ENCODE results near the gene MATCAP1. TPM values are rescaled to one million over a fixed set of nuclear protein-coding genes. Genes with fewer than 3 reads are reported as not detected.
A peak's percentile ranks its signal among the peaks of the same experiment; 100 is the strongest.

MATCAP1 gene
- total and polyA plus RNA-seq, 12 donors, result 12.6 to 237 (median 49.8) TPM

DNA sequence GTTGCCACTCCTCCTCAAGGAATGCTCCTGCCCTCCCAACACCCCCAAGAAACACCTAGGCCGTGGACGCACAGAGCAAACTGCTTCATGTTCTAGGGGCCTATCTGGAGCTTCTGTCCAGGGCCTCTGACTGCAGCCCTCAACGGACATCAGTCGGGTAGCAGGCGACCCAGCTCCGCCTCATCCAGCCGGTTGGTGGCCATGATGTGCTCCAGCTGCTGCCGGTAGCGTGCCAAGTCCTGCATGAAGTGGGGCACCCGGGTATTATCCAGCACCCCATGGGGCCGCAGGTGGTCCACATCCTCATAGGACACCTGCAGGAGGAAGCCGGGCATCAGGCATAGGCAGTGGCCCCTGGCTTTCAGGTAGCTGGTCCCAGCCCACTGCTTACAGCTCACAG is 7.1 kb downstream of the MATCAP1 start:
- peaks cover 37 to 52% of the 10 kb centered on the region in 2 donors for H3K4me1 ChIP-seq (replicated peaks in 1 of 2)
- TF ChIP-seq POLR2A (IDR thresholded peaks at IDR 0.05), result no peak
- TF ChIP-seq, protein P1, sequence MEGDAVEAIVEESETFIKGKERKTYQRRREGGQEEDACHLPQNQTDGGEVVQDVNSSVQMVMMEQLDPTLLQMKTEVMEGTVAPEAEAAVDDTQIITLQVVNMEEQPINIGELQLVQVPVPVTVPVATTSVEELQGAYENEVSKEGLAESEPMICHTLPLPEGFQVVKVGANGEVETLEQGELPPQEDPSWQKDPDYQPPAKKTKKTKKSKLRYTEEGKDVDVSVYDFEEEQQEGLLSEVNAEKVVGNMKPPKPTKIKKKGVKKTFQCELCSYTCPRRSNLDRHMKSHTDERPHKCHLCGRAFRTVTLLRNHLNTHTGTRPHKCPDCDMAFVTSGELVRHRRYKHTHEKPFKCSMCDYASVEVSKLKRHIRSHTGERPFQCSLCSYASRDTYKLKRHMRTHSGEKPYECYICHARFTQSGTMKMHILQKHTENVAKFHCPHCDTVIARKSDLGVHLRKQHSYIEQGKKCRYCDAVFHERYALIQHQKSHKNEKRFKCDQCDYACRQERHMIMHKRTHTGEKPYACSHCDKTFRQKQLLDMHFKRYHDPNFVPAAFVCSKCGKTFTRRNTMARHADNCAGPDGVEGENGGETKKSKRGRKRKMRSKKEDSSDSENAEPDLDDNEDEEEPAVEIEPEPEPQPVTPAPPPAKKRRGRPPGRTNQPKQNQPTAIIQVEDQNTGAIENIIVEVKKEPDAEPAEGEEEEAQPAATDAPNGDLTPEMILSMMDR (IDR thresholded peaks at IDR 0.05), result no peak

DNA sequence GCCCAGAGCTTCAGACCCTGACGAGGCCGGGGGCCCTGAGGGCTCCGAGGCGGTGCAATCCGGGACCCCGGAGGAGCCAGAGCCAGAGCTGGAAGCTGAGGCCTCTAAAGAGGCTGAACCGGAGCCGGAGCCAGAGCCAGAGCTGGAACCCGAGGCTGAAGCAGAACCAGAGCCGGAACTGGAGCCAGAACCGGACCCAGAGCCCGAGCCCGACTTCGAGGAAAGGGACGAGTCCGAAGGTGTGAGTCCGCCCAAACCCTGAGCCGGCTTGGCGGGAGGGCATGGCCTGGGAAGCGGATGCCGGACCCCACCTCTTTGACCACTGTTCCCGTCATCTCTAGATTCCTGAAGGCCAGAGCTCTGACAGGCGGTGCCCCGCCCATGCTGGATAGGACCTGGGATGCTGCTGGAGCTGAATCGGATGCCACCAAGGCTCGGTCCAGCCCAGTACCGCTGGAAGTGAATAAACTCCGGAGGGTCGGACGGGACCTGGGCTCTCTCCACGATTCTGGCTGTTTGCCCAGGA is 9.0 kb downstream of the MATCAP1 start:
- Histone ChIP-seq H3K9me3 (replicated peaks in 1 of 3) (no peaks in the 10 kb centered on the region), H3K27me3 (no peaks in the 10 kb centered on the region), H3K27ac (peak overlapping the region; percentile 82 to 98 (median 97)), H3K36me3 (replicated peaks in 1 of 2) (no peaks in the 10 kb centered on the region), H3K4me3 (peak overlapping the region in 2 of 4 donors; percentile 4 to 46), H3K4me1 (replicated peaks in 1 of 2) (peaks cover 43 to 58% of the 10 kb centered on the region in 2 donors)
- WGBS, 4 donors, result 41 to 75% (median 58%) methylated on average over 8 to 31 of the region's 31 CpGs
- TF ChIP-seq, protein P1 (IDR thresholded peaks at IDR 0.05), result no peak
- no peak for TF ChIP-seq POLR2A (IDR thresholded peaks at IDR 0.05)
- intact Hi-C loops (cut with DNase I), result no loop called here
- DNase-seq, result peak in 1 of 7 donors; percentile 53

More for the DNA sequence above, 7.1 kb downstream of the MATCAP1 start:
- Histone ChIP-seq H3K36me3 (replicated peaks in 1 of 2) (no peaks in the 10 kb centered on the region), H3K9me3 (replicated peaks in 1 of 3) (no peaks in the 10 kb centered on the region), H3K27me3 (no peaks in the 10 kb centered on the region), H3K4me3 (no peak overlapping the region), H3K27ac (no peak overlapping the region)
- intact Hi-C loops (cut with DNase I), result no loop called here
- DNase-seq, result peak in 1 of 7 donors; percentile 30
- WGBS, 4 donors, result 87 to 93% (median 89%) methylated on average over 3 to 12 of the region's 12 CpGs; no CpG with 5 or more reads in 1 of the 4 donors

DNA sequence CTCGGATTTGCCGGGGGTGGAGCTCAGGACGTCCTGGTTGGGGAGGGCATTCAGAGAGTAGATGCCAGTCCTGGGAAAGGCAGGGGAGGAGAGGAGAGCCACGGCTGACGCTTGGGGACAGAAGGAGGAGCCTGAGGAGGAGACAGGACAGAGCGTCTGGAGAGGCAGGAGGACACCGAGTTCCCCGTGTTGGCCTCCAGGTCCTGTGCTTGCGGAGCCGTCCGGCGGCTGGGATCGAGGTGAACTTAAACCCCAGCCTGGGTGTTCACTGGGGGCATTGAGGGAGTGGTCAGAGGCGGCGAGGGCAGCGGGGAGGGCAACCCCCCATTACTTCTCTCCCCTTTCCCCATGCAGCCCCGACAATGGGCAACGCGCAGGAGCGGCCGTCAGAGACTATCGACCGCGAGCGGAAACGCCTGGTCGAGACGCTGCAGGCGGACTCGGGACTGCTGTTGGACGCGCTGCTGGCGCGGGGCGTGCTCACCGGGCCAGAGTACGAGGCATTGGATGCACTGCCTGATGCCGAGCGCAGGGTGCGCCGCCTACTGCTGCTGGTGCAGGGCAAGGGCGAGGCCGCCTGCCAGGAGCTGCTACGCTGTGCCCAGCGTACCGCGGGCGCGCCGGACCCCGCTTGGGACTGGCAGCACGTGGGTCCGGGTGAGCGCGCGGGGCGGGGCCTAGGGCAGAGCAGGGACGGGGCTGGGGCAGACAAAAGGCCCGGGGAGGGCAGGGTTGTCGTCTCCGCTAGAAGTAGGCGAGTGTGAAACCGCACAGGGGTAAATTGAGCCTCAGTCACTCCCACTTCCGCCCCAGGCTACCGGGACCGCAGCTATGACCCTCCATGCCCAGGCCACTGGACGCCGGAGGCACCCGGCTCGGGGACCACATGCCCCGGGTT is 9.7 kb downstream of the MATCAP1 start:
- TF ChIP-seq, protein P1 (IDR thresholded peaks at IDR 0.05), result peak in 2 of 6 experiments; percentile 38 to 40
- TF ChIP-seq POLR2A (IDR thresholded peaks at IDR 0.05), result peak; percentile 81 to 98
- H3K4me3 ChIP-seq, result peak overlapping the region in 2 of 4 donors; percentile 4 to 46
- peak overlapping the region; percentile 82 to 98 (median 97) for H3K27ac ChIP-seq
- DNase-seq, result peak; percentile 90 to 97 (median 96)
- H3K27me3 ChIP-seq, result no peaks in the 10 kb centered on the region
- WGBS, 4 donors, result 0 to 1% (median 1%) methylated on average over 13 to 71 of the region's 71 CpGs
- no peaks in the 10 kb centered on the region for H3K9me3 ChIP-seq (replicated peaks in 1 of 3)
- H3K36me3 ChIP-seq (replicated peaks in 1 of 2), result no peaks in the 10 kb centered on the region
- intact Hi-C loops (cut with DNase I), result no loop called here
- peaks cover 50 to 65% of the 10 kb centered on the region in 2 donors for H3K4me1 ChIP-seq (replicated peaks in 1 of 2)

DNA sequence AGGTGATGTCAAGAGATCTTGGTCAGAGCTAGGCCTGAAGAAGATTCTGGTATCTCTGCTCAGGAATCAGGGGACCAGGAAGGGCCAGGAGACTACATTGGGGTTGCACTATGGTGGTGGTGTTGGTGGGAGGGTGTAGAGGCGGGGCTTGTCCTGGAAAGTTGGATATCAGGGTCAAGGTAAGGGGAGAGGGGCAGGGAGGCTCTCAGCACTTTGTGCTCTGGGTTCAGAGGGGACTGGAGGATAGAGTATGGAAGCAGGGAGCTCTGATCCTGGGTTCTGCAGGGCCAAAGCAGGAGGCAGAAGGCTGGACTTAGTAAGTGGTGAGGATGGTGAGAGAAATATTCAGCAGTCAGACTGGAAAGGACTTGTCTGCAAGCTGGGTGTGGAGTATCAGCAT is 10.4 kb downstream of the MATCAP1 start:
- WGBS, 4 donors, result 29 to 47% (median 42%) methylated on average over 1 of the region's 1 CpG
- no peak for TF ChIP-seq POLR2A (IDR thresholded peaks at IDR 0.05)
- TF ChIP-seq, protein P1 (IDR thresholded peaks at IDR 0.05), result no peak
- no peaks in the 10 kb centered on the region for H3K27me3 ChIP-seq
- H3K4me3 ChIP-seq, result peak overlapping the region in 1 of 4 donors; percentile 46
- intact Hi-C loops (cut with DNase I), result no loop called here
- DNase-seq, result no peak
- H3K27ac ChIP-seq, result peak overlapping the region; percentile 82 to 98 (median 97)
- no peaks in the 10 kb centered on the region for H3K36me3 ChIP-seq (replicated peaks in 1 of 2)
- peaks cover 47 to 67% of the 10 kb centered on the region in 2 donors for H3K4me1 ChIP-seq (replicated peaks in 1 of 2)
- no peaks in the 10 kb centered on the region for H3K9me3 ChIP-seq (replicated peaks in 1 of 3)
